Activated CD4-positive, alpha-beta T cell treated with anti-CD3 and anti-CD28 coated beads, Interleukin-2, amount 50 U/mL, for 24 hours (primary cell): ENCODE measurements around the gene PANX1.
"Not testable (repeated sequence)": the region's sequence is repeated elsewhere in the genome, so short reads cannot be mapped to it uniquely, and the experiment has no call there.

Experiments used
- DNase-seq, 2 donors: peaks; one replicate each; pipeline ENCODE4 v3.0.0-alpha.2; 2020; ENCODE audit warnings: low read depth in 1 of 2, low spot score in 1 of 2

Gene PANX1, protein sequence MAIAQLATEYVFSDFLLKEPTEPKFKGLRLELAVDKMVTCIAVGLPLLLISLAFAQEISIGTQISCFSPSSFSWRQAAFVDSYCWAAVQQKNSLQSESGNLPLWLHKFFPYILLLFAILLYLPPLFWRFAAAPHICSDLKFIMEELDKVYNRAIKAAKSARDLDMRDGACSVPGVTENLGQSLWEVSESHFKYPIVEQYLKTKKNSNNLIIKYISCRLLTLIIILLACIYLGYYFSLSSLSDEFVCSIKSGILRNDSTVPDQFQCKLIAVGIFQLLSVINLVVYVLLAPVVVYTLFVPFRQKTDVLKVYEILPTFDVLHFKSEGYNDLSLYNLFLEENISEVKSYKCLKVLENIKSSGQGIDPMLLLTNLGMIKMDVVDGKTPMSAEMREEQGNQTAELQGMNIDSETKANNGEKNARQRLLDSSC

DNA sequence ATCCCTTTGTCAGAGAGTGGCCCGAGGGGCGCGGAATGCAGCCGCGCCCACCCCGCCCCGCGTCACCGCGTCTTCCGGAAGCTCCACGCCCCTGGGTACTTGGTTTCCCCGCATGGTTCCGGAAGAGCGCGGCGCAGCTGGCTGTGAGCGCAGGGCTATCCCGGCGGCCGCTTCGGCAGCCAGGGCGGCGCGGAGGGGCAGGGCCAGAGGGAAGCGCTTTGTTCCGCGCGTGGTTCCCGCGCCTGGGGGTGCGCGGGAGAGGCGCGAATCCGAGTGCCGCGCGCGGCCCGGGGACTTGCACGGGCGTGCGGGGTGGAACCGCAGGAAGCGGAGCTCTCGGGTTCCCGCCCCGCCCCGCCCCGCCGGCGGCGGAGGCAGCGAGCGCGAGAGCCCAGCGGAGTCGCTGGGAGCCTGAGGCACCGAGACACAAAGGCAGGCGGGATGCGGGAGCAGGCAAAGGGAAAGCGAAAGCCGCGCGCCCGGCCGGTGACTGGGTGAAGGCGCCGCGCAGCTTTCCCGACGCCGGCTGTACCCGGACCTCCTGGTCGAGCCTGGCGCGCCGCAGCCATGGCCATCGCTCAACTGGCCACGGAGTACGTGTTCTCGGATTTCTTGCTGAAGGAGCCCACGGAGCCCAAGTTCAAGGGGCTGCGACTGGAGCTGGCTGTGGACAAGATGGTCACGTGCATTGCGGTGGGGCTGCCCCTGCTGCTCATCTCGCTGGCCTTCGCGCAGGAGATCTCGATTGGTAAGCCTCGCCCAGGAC is at the start of gene PANX1:
PANX1 (plus strand) TSS at position 96 of the 766 bp plus-strand sequence; CDS start at position 568, 472 bp downstream.
- peak; percentile 43 to 49 for DNase-seq

DNA sequence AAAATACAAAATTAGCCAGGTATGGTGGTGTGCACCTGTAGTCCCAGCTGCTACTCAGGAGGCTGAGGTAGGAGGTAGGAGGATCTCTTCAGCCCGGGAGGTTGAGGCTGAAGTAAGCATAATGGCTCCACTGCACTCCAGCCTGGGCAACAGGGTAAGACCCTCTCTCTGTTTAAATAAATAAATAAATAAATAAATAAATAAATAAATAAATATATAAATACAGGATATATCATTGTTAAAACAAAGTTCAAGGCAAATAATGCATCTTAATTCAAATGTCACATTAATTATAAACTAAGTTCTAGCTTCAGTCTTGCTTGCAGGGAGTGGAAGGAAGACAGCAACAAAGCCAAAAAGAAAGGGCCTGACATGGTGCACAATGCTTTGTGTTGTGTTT is 44.5 kb upstream of the PANX1 start:
- no peak for DNase-seq

DNA sequence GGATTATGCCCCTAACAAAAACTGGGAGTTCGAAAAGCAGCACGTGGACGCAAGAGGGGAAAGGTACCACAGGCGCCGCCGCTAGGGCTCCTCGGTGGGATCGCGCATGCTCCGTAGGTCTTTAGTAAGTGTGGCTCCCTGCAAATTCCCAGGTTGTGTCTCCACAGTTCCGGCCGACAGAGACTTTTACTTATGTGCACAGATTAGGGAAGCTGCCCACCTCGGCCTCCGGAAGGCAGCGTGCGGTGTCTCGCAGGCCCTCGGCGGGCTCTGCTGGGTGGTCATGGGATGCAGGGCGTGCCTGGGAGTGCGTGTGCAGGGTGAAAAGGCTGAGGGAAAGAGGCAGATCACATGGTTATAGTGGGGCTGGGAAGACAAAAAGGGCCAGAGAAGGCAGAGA is 39.7 kb upstream of the PANX1 start:
- no peak for DNase-seq

DNA sequence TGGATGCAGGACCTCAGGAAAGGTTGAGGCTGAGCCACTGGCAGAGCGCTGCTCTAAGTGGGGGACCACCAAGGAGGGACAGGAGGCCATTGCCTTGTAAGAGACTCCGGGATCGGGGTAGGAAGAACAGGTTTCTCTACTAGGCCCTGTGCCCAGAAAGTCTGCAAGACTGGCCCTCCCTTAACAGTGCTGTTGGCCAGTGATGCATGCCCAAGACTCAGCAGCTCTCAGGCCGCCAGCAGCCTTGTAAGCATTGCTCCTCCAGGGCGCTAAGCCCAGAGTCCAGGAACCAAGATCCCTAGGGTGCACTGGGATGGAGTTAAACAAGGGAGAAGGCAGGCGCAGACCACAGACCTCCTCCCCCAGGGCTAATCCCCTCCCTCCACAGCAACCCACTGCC is 39.3 kb upstream of the PANX1 start:
- no peak for DNase-seq

DNA sequence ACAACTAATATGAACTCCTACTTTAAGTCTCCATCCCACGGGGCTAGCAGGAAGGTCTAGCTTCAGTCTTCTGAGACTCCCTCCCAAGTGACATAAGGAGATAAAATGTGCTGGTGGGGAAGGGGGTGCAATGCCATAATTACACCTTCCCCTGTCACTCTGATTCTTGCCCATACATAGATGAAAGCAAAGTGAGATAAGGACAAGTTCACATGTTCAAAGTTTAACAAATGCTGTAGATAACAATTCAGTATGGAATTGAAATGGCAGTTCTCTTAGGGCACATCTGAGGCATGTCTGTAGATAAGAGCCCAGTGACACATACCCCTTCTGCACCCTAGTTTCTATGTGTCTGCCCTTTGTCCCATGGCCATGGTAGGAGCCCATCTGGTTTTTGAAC is 38.2 kb upstream of the PANX1 start:
- no peak for DNase-seq

DNA sequence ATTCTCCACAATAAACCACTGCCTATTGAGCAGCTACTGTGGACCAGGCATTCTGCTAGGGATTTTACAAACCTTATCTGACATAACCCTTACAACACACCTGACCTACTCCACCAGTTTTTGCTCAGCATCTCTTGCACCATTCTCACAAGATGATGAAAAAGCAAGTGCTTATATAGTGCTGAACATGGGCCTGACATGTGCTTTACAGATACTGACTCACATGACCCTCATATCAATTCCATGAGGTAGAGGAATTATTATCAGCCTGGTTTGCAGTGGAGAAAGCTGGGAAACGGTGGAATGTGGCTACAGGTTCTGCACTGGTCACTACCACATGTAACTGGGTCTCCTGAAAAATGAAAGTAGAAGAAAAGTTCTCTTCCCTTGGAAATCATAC is 37.5 kb upstream of the PANX1 start:
- DNase-seq: no peak

DNA sequence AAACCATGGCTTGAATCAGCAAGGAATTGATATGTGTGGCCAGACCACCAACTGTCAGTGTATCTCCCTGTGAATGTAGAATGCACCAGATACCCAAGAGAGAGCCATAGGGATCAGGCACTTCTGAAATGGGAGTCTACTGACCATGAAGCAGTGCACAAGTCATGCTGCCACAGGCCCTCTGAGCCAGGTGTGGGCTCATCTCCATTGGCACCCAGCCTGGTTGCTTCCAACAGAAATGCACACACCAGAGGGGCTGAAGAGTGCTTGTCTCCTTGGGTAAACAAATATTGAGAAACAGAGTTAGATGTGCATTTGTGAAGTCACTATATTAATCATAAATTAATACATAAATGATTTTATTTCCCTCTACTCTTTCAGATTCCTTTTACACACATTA is 28.4 kb upstream of the PANX1 start:
- DNase-seq: no peak

DNA sequence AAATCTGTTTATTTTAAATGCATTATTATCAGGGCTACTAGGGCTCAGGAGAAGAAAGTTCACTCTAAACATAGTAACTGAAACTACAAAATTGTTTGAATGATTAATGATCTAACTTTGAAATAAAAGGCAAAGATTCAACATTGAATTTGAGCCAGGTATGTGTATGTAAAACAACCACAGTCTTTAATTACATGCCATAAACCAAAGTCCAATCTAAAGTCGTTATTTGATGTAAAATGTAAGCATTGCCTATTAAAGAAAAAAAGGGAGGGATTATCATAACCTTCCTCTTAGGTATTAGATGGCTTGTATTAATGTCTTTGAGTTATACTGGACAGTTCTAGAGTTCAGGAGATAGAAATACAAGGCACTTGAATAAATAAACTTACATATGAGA is 25.2 kb upstream of the PANX1 start:
- DNase-seq: no peak

DNA sequence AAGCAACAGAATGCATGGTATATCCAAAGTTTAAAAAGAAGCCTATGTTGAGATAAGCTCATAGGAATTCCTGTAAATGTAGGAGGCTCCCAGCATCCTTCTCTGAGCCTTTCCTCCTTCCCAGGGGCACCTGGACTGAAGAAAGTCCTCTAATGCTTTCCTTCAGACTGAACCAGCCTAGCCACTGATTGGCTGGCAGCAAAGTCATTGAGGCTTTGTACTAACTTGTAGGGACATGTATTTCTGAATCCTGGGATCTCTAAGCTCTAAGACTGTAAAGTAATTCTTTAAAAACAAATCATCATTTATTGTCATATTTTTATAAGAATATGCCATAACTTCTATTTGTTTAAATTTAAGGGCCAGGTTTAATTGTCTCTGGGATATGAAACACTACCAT is 23.9 kb upstream of the PANX1 start:
- no peak for DNase-seq

DNA sequence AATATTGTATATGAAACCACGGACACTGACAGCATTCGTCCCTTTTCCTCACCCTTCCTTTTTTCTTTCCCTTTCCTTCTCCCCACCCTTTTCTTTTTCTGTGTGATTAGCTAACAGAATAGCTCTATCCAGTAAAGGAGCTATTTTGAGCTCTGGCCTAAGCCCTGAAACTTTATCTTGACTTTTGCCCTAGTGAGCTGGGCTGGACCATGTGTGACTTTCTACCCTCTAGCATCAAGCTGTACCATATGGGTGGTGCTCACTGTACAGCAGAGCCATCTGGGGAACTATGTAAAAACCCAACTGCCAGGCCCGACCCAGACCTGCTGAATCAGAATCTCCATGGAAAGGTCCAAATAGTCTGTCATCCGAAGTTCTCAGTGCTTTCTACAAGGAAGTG is 21.9 kb upstream of the PANX1 start:
- DNase-seq: no peak

DNA sequence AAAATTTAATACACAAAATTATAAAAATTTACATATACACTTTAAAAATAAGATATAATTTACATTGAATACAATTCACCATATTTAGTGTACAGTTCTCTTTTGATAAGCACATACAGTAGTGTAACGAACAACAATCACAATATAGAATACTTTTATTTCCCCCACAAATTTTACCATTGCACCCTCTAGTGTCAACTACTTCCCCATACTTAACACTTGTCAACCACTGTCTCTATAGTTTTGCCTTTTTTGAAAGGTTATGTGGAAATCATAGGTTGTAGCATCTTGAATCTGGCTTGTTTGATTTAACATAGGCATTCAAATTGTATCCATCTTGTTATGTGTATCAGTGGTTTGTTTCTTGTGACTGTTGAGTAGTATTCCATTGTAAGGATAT is 21.3 kb upstream of the PANX1 start:
- no peak for DNase-seq

DNA sequence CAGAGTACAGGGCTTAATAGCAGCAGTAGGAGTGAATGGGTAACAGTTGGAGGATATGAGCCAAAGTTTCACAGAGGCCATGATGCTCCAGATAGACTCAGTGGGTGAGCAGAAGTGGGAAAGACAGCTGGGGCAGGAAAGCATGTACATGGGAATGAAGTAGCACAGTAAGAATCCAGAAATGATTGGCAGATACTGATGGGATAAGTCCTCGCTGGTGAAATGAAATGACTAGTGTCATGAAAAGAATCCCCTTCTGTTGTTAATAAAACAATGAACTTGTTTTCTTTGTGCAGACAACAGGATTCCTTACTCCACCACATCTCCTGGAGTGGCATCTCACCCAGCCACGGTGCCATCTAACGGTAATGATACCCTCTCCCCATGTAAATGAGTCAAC is 17.4 kb upstream of the PANX1 start:
- no peak for DNase-seq

DNA sequence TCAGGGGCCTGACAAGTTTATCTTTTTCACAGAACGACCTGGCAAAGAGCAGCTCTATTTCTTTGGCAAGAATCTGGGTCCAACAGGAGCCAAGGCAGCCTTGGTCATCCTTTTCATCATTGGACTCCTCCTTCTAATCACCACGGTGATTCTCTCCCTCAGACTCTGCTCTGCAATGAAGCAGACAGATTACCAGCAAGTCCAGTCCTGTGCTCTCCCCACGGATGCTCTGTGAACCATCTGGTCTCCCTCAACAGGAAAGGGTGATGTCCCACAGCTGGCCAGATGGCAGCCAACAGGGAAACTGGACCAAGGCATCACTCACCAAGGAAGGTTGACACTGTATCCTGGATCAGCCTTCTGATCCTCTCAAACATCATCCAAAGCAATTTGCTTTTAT is 17.0 kb upstream of the PANX1 start:
- DNase-seq: no peak

DNA sequence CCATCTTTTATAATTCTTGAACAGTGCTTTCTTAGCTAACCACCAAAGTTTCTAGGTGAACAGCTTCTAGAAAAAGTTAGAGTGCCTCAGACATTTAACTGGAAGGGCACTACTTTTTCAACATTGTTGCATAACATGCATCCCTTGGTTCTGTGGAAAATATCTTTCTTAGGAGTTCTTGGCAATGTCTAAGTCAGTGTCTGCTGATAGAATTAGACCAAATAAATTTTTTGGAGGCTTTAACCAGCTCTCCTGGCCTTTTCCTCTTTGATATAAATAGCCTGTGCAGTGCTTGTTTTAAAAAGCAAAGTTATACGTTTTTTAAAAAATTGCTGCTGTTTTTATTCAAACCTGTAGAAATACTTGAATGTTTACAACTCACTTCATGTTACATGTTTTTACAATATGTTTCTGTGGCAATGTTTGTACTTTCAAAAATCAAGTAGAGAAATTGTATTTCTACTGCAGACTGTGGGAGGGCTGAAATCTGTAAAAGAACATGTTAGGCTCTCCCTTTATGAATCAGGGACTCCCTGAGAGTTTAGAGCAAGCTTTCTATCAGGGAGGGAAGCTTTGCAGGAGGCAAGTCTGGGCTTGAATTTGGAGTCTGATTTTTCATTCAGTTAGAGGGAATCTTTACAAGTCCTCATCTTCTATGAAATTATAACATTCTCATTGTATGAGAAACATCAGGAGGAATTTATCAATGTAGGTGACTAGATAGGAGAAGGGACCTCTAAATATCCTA is 16.3 kb upstream of the PANX1 start:
- no peak for DNase-seq

DNA sequence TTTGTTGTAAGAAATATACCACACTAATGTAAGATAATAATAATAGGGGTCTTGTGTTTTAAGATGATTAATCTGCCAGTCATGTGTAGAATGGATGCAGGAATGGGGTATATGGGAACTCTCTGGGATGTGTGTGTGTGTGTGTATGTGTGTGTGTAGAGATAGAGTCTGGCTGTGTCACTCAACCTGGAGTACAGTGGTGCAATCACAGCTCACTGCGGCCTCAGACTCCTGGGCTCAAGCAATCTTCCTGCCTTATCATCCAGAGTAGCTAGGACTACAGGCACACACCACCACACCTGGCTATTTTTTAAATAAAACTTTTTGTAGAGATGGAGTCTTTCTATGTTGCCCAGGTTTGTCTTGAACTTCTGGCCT is 11.5 kb upstream of the PANX1 start:
- no peak for DNase-seq

DNA sequence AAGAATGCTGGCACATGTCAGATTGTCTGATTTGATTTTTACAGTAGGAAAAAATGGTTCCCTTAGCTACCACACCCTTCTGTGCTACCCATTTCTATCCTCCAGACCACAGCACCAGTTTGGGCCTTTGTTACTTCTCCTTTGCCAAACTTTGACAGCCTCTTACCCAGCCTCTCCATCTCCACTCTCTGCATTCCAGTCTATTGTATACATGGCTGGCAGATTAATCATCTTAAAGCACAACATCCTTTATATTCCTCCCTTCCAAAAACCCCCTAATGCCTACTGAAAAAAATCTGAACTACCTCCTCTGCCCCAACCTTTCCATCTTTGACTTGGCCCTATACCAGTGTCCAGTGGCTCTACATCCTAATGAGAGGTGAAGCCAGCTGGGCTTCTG is 10.8 kb upstream of the PANX1 start:
- no peak for DNase-seq

DNA sequence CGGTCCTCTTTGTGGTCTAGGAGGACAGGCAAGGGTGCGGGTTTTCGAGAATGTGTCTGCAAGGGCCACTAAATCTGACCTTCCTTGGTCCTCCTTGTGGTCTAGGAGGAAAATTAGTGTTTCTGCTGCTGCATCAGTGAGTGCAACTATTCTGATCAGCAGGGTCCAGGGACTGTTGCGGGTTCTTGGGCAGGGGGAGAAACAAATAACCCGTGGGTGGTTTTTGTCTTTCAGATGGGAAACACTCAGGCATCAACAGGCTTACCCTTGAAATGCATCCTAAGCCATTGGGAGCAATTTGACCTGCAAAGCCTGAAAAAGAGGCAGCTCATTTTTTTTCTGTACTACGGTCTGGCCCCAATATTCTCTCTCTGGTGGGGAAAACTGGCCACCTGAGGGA is 9.0 kb upstream of the PANX1 start:
- not testable (repeated sequence) for DNase-seq

DNA sequence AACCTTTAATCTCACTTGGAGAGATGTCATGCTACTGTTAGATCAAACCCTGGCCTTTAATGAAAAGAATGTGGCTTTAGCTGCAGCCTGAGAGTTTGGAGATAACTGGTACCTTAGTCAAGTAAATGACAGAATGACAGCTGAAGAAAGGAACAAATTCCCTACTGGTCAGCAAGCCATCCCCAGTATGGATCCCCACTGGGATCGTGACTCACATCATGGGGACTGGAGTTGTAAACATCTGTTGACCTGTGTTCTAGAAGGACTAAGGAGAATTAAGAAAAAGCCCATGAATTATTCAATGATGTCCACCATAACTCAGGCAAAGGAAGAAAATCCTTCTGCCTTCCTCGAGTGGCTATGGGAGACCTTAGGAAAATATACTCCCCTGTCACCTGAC is 8.1 kb upstream of the PANX1 start:
- DNase-seq: not testable (repeated sequence)

DNA sequence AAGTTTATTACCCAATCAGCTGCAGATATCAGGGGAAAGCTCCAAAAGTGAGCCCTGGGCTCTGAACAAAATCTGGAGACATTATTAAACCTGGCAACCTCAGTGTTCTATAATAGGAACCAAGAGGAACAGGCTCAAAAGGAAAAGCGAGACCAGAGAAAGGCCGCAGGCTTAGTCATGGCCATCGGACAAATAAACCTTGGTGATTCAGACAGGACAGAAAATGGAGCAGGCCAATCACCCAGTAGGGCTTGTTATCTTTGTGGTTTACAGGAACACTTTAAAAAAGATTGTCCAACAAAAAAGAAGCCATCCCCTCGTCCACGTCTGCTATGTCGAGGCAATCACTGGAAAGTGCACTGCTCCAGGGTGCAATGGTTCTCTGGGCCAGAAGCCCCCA is 7.7 kb upstream of the PANX1 start:
- no peak for DNase-seq

DNA sequence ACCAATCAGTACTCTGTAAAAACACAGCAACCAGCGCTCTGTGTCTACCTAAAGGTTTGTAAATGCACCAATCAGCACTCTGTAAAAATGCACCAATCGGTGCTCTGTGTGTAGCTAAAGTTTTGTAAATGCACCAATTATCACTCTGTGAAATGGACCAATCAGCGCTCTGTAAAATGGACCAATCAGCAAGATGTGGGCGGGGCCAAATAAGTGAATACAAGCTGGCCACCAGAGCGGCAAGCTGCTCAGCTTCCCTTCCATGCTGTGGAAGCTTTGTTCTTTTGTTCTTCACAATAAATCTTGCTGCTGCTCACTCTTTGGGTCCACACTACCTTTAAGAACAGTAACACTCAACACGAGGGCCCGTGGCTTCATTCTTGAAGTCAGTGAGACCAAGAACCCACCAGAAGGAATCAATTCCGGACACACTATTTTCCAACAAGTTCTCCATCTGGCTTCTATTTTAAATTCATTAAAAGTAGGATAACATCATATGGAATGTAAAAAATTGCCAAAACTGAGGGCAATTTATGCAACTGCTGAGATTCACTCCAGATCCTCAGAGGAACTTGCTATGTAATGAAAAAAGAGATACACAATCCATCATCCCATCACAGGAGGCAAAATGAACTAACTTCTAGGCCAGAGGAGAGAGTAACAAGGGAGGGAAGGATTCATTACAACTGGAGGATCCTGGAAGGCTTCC is 3.1 kb upstream of the PANX1 start:
- no peak for DNase-seq

DNA sequence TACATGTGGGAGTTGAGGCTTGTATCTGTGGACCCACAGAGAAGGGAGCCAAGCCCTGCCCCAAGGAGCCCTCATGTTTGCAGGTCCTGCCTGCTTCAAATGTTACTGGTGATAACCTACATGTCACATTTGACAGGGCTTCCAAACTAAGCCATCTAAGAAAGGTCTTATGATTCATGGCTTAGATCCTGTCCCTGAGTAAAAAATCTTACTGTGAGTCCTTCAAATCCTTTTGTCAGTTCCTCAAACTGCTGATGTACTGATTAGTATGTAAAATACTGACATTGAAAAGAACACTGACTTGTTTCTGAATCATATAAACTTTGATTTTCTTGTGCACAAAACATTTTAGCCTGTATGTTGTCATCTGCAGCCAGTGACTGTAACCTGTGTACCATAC is 1.0 kb upstream of the PANX1 start:
- DNase-seq: no peak
